ENCODE data around the gene ADCY2.

ADCY2 gene

GRCh38 chr5:7576023-7576715, 180.2 kb downstream of the ADCY2 start:
- no peak for TF ChIP-seq CTCF (IDR thresholded peaks at IDR 0.05; ENCODE audit: low read length, missing control alignments)
- DNase-seq (ENCODE audit: low read depth): no peak
- no peak overlapping the region for H3K4me3 ChIP-seq (replicated peaks; ENCODE audit: low read depth, low read length)

GRCh38 chr5:7577381-7577780, 181.4 kb downstream of the ADCY2 start:
- no peak overlapping the region for H3K4me3 ChIP-seq (replicated peaks; ENCODE audit: low read depth, low read length)
- DNase-seq (ENCODE audit: low read depth): no peak
- no peak for TF ChIP-seq CTCF (IDR thresholded peaks at IDR 0.05; ENCODE audit: low read length, missing control alignments)

- no peak for TF ChIP-seq CTCF (IDR thresholded peaks at IDR 0.05; ENCODE audit: low read length, missing control alignments)
- no peak overlapping the region for H3K4me3 ChIP-seq (replicated peaks; ENCODE audit: low read depth, low read length)
- DNase-seq (ENCODE audit: low read depth): no peak
Measured at GRCh38 chr5:7578071-7578470, 182.1 kb downstream of the ADCY2 start.

- no peak for DNase-seq (ENCODE audit: low read depth)
- no peak overlapping the region for H3K4me3 ChIP-seq (replicated peaks; ENCODE audit: low read depth, low read length)
- TF ChIP-seq CTCF (IDR thresholded peaks at IDR 0.05; ENCODE audit: low read length, missing control alignments): no peak
Measured at GRCh38 chr5:7584749-7585148, 188.8 kb downstream of the ADCY2 start.

- H3K4me3 ChIP-seq (replicated peaks; ENCODE audit: low read depth, low read length): no peak overlapping the region
- no peak for TF ChIP-seq CTCF (IDR thresholded peaks at IDR 0.05; ENCODE audit: low read length, missing control alignments)
- no peak for DNase-seq (ENCODE audit: low read depth)
Measured at GRCh38 chr5:7585807-7586206, 189.9 kb downstream of the ADCY2 start.

GRCh38 chr5:7586480-7586879, 190.5 kb downstream of the ADCY2 start:
- TF ChIP-seq CTCF (IDR thresholded peaks at IDR 0.05; ENCODE audit: low read length, missing control alignments): no peak
- no peak overlapping the region for H3K4me3 ChIP-seq (replicated peaks; ENCODE audit: low read depth, low read length)
- DNase-seq (ENCODE audit: low read depth): no peak

- DNase-seq (ENCODE audit: low read depth): no peak
- no peak overlapping the region for H3K4me3 ChIP-seq (replicated peaks; ENCODE audit: low read depth, low read length)
Measured at GRCh38 chr5:7589800-7590199, 193.9 kb downstream of the ADCY2 start.

More at GRCh38 chr5:7589800-7590199, 193.9 kb downstream of the ADCY2 start:
- TF ChIP-seq CTCF (IDR thresholded peaks at IDR 0.05; ENCODE audit: low read length, missing control alignments): no peak
